OCI-LY3 (cell line): Measurements from ENCODE around the gene IPO11.

Source experiments
- EZH2phosphoT487 ChIP-seq: fragments of 200-600 bp; shearing (Covaris generic); IDR thresholded peaks from 2 replicates; pipeline ENCODE4 v1.6.1; 2018; ENCODE audit warnings: antibody characterized with exemption, mixed run types, low read depth
- TF ChIP-seq, protein P1 (sequence below): fragments of 200-600, 300-600 bp; sonication (generic); IDR thresholded peaks from 2 replicates; pipeline ENCODE4 v1.5.1; 2014; ENCODE audit warnings: antibody characterized with exemption, low read length, low read depth

DNA sequence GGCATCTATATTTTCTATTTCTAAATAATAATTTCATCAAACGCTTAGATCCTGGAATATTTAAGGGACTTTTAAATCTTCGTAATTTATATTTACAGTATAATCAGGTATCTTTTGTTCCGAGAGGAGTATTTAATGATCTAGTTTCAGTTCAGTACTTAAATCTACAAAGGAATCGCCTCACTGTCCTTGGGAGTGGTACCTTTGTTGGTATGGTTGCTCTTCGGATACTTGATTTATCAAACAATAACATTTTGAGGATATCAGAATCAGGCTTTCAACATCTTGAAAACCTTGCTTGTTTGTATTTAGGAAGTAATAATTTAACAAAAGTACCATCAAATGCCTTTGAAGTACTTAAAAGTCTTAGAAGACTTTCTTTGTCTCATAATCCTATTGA, 167.2 kb downstream of the IPO11 start:
- TF ChIP-seq, protein P1, sequence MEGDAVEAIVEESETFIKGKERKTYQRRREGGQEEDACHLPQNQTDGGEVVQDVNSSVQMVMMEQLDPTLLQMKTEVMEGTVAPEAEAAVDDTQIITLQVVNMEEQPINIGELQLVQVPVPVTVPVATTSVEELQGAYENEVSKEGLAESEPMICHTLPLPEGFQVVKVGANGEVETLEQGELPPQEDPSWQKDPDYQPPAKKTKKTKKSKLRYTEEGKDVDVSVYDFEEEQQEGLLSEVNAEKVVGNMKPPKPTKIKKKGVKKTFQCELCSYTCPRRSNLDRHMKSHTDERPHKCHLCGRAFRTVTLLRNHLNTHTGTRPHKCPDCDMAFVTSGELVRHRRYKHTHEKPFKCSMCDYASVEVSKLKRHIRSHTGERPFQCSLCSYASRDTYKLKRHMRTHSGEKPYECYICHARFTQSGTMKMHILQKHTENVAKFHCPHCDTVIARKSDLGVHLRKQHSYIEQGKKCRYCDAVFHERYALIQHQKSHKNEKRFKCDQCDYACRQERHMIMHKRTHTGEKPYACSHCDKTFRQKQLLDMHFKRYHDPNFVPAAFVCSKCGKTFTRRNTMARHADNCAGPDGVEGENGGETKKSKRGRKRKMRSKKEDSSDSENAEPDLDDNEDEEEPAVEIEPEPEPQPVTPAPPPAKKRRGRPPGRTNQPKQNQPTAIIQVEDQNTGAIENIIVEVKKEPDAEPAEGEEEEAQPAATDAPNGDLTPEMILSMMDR = no peak
- TF ChIP-seq EZH2phosphoT487 = no peak
